ENCODE measurements around the gene KLRK1.
A peak's percentile ranks its signal among the peaks of the same experiment; 100 is the strongest.
"Not testable (repeated sequence)": the region's sequence is repeated elsewhere in the genome, so short reads cannot be mapped to it uniquely, and the experiment has no call there.

Gene KLRK1

GRCh38 chr12:10389904-10390303 is at the start of gene KLRK1:
KLRK1 (minus strand) TSS chr12:10390041; CDS start chr12:10388810, 1,231 bp downstream.
- DNase-seq: no peak

GRCh38 chr12:10437601-10438000 is 47.8 kb upstream of the KLRK1 start:
- DNase-seq: not testable (repeated sequence)

- peak; percentile 20 for DNase-seq
Observed at GRCh38 chr12:10435816-10436215, 46.0 kb upstream of the KLRK1 start, which contains the start of gene KLRC2. KLRC2 (minus strand) TSS chr12:10436010; CDS start chr12:10435986, 24 bp downstream.

- not testable (repeated sequence) for DNase-seq
Observed at GRCh38 chr12:10430623-10431022, 40.8 kb upstream of the KLRK1 start.

GRCh38 chr12:10425938-10426337 is 36.1 kb upstream of the KLRK1 start:
- DNase-seq: not testable (repeated sequence)

GRCh38 chr12:10424260-10424899 is 34.5 kb upstream of the KLRK1 start:
- not testable (repeated sequence) for DNase-seq

GRCh38 chr12:10422159-10422558 is 32.3 kb upstream of the KLRK1 start:
- not testable (repeated sequence) for DNase-seq

- DNase-seq: not testable (repeated sequence)
Observed at GRCh38 chr12:10420334-10420733, 30.5 kb upstream of the KLRK1 start, which contains the start of gene KLRC3. KLRC3 (minus strand) TSS chr12:10420595; CDS start chr12:10420550, 45 bp downstream.

GRCh38 chr12:10409392-10409791 is 19.6 kb upstream of the KLRK1 start, which contains the start of gene KLRC4:
KLRC4 (minus strand) TSS chr12:10409757; CDS start chr12:10409575, 182 bp downstream.
- DNase-seq: no peak

GRCh38 chr12:10408842-10409241 is 19.0 kb upstream of the KLRK1 start:
- DNase-seq: no peak

GRCh38 chr12:10406725-10407124 is 16.9 kb upstream of the KLRK1 start:
- peak; percentile 26 for DNase-seq

GRCh38 chr12:10405294-10405693 is 15.5 kb upstream of the KLRK1 start:
- DNase-seq: no peak

- no peak for DNase-seq
Observed at GRCh38 chr12:10404798-10405197, 15.0 kb upstream of the KLRK1 start.

- no peak for DNase-seq
Observed at GRCh38 chr12:10400829-10401228, 11.0 kb upstream of the KLRK1 start.

GRCh38 chr12:10398168-10398567 is 8.3 kb upstream of the KLRK1 start:
- DNase-seq: no peak

GRCh38 chr12:10397296-10397695 is 7.5 kb upstream of the KLRK1 start:
- no peak for DNase-seq

- DNase-seq: not testable (repeated sequence)
Observed at GRCh38 chr12:10396176-10396575, 6.3 kb upstream of the KLRK1 start.

GRCh38 chr12:10395390-10395998 is 5.7 kb upstream of the KLRK1 start:
- DNase-seq: peak; percentile 45

- not testable (repeated sequence) for DNase-seq
Observed at GRCh38 chr12:10394531-10395152, 4.8 kb upstream of the KLRK1 start.

- no peak for DNase-seq
Observed at GRCh38 chr12:10393291-10393690, 3.5 kb upstream of the KLRK1 start.

- peak; percentile 45 for DNase-seq
Observed at GRCh38 chr12:10392394-10392930, 2.6 kb upstream of the KLRK1 start.

GRCh38 chr12:10390991-10391390 is 1.1 kb upstream of the KLRK1 start:
- DNase-seq: not testable (repeated sequence)

GRCh38 chr12:10388624-10389413 is 1.0 kb downstream of the KLRK1 start:
- DNase-seq: no peak
